ENCODE results near the gene VWF. TPM values are rescaled to one million over a fixed set of nuclear protein-coding genes. Genes with fewer than 3 reads are reported as not detected.
A peak's percentile ranks its signal among the peaks of the same experiment; 100 is the strongest.

The VWF gene
- total and polyA plus RNA-seq, 11 donors, result 125 to 503 (median 238) TPM

DNA sequence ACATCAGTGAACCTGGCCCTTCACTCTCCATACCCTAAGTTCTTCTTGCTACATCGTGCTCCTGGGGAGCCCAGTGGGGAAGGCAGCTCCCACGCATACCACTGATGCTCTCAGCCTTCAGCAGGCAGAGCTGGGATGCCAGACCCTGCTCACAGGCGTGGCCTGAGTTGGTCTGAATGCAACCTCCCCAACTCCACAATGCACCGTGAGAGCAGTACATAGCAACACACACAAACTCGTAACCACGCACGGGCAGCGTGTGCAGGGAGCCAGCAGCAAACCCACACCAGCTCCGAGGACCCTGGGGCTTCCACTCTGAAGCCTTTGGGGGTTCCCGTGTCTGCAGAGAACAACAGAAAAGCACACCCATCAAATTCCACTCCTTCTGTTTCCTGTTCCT is 216.7 kb downstream of the VWF start:
- H3K27ac ChIP-seq, result no peak overlapping the region
- no peak overlapping the region for H3K4me3 ChIP-seq
- H3K4me1 ChIP-seq, result no peaks in the 10 kb centered on the region
- peaks cover 0 to 7% (median 0%) of the 10 kb centered on the region in 9 donors for H3K27me3 ChIP-seq
- TF ChIP-seq POLR2A (IDR thresholded peaks at IDR 0.05) (no peak), CTCF (IDR thresholded peaks at IDR 0.05) (no peak)
- ATAC-seq (no peak), DNase-seq (no peak)
- intact Hi-C loops (cut with DNase I), result no loop called here
- 69 to 75% (median 72%) methylated on average over 10 of the region's 10 CpGs for WGBS, 4 donors
- peaks cover 0 to 18% (median 0%) of the 10 kb centered on the region in 9 donors for H3K36me3 ChIP-seq
- H3K9me3 ChIP-seq, result no peaks in the 10 kb centered on the region

DNA sequence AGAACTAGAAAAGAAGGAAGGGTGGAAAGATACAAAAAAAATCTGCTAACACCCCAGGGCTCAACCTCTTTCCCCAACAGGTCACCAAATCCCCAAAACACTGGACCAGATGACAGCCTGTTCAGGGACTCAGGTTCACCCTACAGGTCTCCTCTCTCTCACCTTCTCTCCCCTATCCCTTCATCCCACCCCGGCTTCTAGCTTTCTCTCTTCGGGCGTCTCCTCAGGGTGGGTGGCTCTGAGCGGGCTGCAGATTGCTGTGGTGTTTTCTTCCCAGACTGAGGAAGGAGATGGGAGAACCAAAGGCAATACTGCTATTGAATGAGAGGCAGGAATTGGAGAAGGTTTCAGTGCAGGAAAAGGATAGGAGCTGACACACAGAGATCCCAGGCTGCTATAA is 218.7 kb downstream of the VWF start:
- Histone ChIP-seq H3K27me3 (peaks cover 0 to 3% (median 0%) of the 10 kb centered on the region in 9 donors), H3K4me1 (no peaks in the 10 kb centered on the region), H3K9me3 (no peaks in the 10 kb centered on the region), H3K27ac (no peak overlapping the region), H3K4me3 (no peak overlapping the region), H3K36me3 (peaks cover 0 to 9% (median 0%) of the 10 kb centered on the region in 9 donors)
- TF ChIP-seq POLR2A (IDR thresholded peaks at IDR 0.05) (no peak), CTCF (IDR thresholded peaks at IDR 0.05) (no peak)
- WGBS, 4 donors, result 92 to 93% (median 93%) methylated on average over 4 of the region's 4 CpGs
- DNase-seq, result no peak
- intact Hi-C loops (cut with DNase I), result no loop called here
- no peak for ATAC-seq

DNA sequence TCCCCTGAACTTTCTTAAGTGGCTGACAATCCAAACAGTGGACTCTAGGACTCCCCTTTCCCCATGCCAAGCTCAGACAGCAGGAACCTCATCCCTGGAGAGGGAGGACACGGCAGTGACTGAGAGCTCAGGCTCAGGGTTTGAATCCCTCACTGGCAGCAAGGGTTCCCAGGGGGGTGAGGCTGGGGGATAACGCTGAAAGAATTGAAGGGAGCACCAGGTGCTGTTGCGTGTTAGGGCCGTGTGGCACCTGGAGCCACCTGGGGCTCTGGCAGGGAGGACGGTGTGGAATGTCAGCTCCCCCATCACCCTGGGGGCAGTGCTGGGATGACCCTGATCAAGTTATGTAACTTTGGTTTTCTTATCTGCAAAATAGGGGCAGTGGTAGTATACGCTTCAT is 219.5 kb downstream of the VWF start:
- intact Hi-C loops (cut with DNase I), result no loop called here
- Histone ChIP-seq H3K4me3 (no peak overlapping the region), H3K9me3 (no peaks in the 10 kb centered on the region), H3K27me3 (peaks cover 0 to 5% (median 0%) of the 10 kb centered on the region in 9 donors), H3K36me3 (peaks cover 0 to 13% (median 0%) of the 10 kb centered on the region in 9 donors), H3K27ac (no peak overlapping the region), H3K4me1 (no peaks in the 10 kb centered on the region)
- DNase-seq, result no peak
- TF ChIP-seq POLR2A (IDR thresholded peaks at IDR 0.05), result no peak
- TF ChIP-seq CTCF (IDR thresholded peaks at IDR 0.05), result no peak
- WGBS, 4 donors, result 70 to 76% (median 74%) methylated on average over 6 of the region's 6 CpGs
- peak in 1 of 4 donors; percentile 16 for ATAC-seq

- TF ChIP-seq CTCF (IDR thresholded peaks at IDR 0.05) (no peak), POLR2A (IDR thresholded peaks at IDR 0.05) (no peak)
Measured at GRCh38 chr12:5904441-5904840, 220.0 kb downstream of the VWF start.

More at GRCh38 chr12:5904441-5904840, 220.0 kb downstream of the VWF start:
- Histone ChIP-seq H3K27me3 (peaks cover 0 to 5% (median 0%) of the 10 kb centered on the region in 9 donors), H3K36me3 (peaks cover 0 to 13% (median 0%) of the 10 kb centered on the region in 9 donors), H3K4me3 (no peak overlapping the region), H3K4me1 (no peaks in the 10 kb centered on the region), H3K9me3 (no peaks in the 10 kb centered on the region), H3K27ac (no peak overlapping the region)
- peak in 1 of 4 donors; percentile 12 for ATAC-seq
- 88 to 89% (median 88%) methylated on average over 11 of the region's 11 CpGs for WGBS, 4 donors
- intact Hi-C loops (cut with DNase I), result no loop called here
- DNase-seq, result no peak

Data from heart left ventricle (tissue), 16 donors.